ENCODE measurements around the gene CRNN.

CRNN gene

DNA sequence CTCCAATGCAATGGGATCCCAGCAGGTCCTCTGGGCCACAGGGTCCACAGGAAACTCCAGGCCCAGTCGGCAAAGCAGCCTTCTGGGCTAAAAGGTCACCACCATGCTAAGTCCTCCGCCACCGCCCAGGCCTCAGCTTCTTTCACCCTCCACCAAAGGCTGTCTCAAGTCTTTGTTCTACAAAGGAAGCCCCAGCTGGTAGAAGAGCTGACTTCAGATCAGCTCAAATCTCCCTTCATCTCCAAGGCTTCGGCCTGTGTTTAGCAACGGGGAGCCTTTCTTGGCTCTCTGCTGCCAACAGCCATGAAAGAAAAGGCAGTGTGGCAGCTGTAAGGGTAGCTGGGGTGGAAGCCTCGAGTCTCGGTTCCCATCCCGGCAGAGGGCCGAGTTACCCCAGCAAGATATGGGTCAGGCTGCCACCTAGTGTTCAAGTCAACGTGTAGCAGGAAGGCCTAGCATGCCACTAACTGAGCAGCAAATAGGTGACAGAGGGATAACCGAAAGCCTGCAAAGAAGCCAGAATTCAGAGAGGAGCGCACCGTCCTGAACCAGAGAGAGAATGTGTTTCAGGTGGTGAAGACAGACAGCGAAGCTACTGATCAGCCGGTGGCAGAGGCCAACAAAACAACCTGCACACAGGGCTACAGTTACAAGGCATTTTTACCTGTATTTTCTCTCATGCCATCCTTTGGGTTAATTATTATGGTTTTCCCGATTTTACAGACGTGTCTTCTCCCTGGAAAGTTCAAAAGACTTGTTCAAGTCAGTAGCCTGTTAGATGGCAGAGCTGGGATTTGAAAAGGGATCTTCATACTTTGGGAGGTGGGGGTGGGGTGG is 26.8 kb upstream of the CRNN start:
- DNase-seq, result peak; percentile 59
- Histone ChIP-seq H3K27me3 (replicated peaks) (no peaks in the 10 kb centered on the region), H3K27ac (no peak overlapping the region), H3K4me3 (ENCODE audit: low read depth, low read length) (no peak overlapping the region), H3K36me3 (replicated peaks) (no peaks in the 10 kb centered on the region)
- in situ Hi-C loops (cut with HindIII; ENCODE audit: low pct_ligation_motif_present, low sequenced_read_pairs), result no loop called here
- TF ChIP-seq CTCF (IDR thresholded peaks at IDR 0.05; ENCODE audit: low read depth, low read length, missing control alignments), result peak; percentile 92

GRCh38 chr1:152436593-152437496 is 22.8 kb upstream of the CRNN start:
- H3K36me3 ChIP-seq (replicated peaks), result no peaks in the 10 kb centered on the region
- TF ChIP-seq CTCF (IDR thresholded peaks at IDR 0.05; ENCODE audit: low read depth, low read length, missing control alignments), result no peak
- no peaks in the 10 kb centered on the region for H3K27me3 ChIP-seq (replicated peaks)
- no peak for DNase-seq
- no peak overlapping the region for H3K4me3 ChIP-seq (ENCODE audit: low read depth, low read length)
- no peak overlapping the region for H3K27ac ChIP-seq
- in situ Hi-C loops (cut with HindIII; ENCODE audit: low pct_ligation_motif_present, low sequenced_read_pairs), result no loop called here

GRCh38 chr1:152427458-152427857 is 13.4 kb upstream of the CRNN start:
- Histone ChIP-seq H3K36me3 (replicated peaks) (no peaks in the 10 kb centered on the region), H3K27me3 (replicated peaks) (no peaks in the 10 kb centered on the region), H3K27ac (no peak overlapping the region), H3K4me3 (ENCODE audit: low read depth, low read length) (no peak overlapping the region)
- no peak for TF ChIP-seq CTCF (IDR thresholded peaks at IDR 0.05; ENCODE audit: low read depth, low read length, missing control alignments)
- in situ Hi-C loops (cut with HindIII; ENCODE audit: low pct_ligation_motif_present, low sequenced_read_pairs), result no loop called here
- no peak for DNase-seq

GRCh38 chr1:152426731-152427130 is 12.7 kb upstream of the CRNN start:
- no peaks in the 10 kb centered on the region for H3K36me3 ChIP-seq (replicated peaks)
- no peak for TF ChIP-seq CTCF (IDR thresholded peaks at IDR 0.05; ENCODE audit: low read depth, low read length, missing control alignments)
- in situ Hi-C loops (cut with HindIII; ENCODE audit: low pct_ligation_motif_present, low sequenced_read_pairs), result no loop called here
- no peak for DNase-seq
- H3K4me3 ChIP-seq (ENCODE audit: low read depth, low read length), result no peak overlapping the region
- no peaks in the 10 kb centered on the region for H3K27me3 ChIP-seq (replicated peaks)
- H3K27ac ChIP-seq, result no peak overlapping the region

DNA sequence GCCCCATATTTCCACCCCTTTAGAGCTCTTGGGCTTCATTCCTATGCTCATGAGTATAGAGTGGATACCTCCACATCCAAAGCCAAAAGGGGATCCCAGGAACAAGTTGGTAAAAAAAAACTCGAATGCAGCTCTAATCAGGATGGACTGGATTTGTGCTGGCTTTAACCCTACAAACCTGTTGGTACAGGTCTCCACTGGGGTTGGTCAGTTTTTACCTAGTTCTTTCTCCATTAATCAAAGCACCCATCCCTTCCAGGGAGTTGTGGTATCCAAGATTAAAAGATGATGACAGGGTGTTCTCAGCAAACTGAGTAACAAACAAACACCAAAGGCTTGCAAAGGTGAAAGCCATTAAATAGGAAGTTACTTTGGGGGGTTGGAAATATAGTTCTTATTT is 5.9 kb upstream of the CRNN start:
- Histone ChIP-seq H3K27ac (no peak overlapping the region), H3K27me3 (replicated peaks) (no peaks in the 10 kb centered on the region), H3K4me3 (ENCODE audit: low read depth, low read length) (no peak overlapping the region), H3K36me3 (replicated peaks) (no peaks in the 10 kb centered on the region)
- in situ Hi-C loops (cut with HindIII; ENCODE audit: low pct_ligation_motif_present, low sequenced_read_pairs), result no loop called here
- TF ChIP-seq CTCF (IDR thresholded peaks at IDR 0.05; ENCODE audit: low read depth, low read length, missing control alignments), result no peak
- DNase-seq, result no peak

Data from brain microvascular endothelial cell (primary cell).